ENCODE results near the gene PACS1.

GRCh38 chr11:66281776-66282467 is 211.8 kb downstream of the PACS1 start:
- no peak for TF ChIP-seq EP300 (IDR thresholded peaks at IDR 0.05)
- no peak for TF ChIP-seq CTCF (IDR thresholded peaks at IDR 0.05)
- no peak for TF ChIP-seq POLR2A (IDR thresholded peaks at IDR 0.05)
